Esophagus squamous epithelium (tissue), 5 donors: ENCODE measurements around the gene ZFP30. TPM values are rescaled to one million over a fixed set of nuclear protein-coding genes. Genes with fewer than 3 reads are reported as not detected.

Experiments
- DNase-seq: peaks from one replicate; lab custom pipeline; 2025; lab: John Stamatoyannopoulos, UW
- H3K27ac ChIP-seq, 4 donors: fragments of 200-600 bp; sonication (generic); one replicate each; pipeline ENCODE4 v1.5.1; 2016 to 2019; ENCODE audit warnings: mild to moderate bottlenecking in 1 of 4
- H3K27me3 ChIP-seq, 4 donors: fragments of 200-600 bp; sonication (generic); 1 replicate in 3 of 4; 2 replicates in 1 of 4; pipeline versions ENCODE4 v1.5.1 to v1.6.0; 2017 to 2021; ENCODE audit warnings: antibody characterized with exemption in 1 of 4
- H3K36me3 ChIP-seq, 3 donors: fragments of 200-600 bp; sonication (generic); one replicate each; pipeline ENCODE4 v1.5.1; 2016 to 2019
- H3K4me1 ChIP-seq, 3 donors: fragments of 200-600 bp; sonication (generic); one replicate each; pipeline ENCODE4 v1.5.1; 2017 to 2019
- H3K4me3 ChIP-seq, 4 donors: fragments of 200-600 bp; sonication (generic); 1 replicate in 3 of 4; 2 replicates in 1 of 4; pipeline ENCODE4 v1.5.1; 2016 to 2019; ENCODE audit warnings: mild to moderate bottlenecking in 2 of 4, moderate library complexity in 1 of 4
- H3K9me3 ChIP-seq, 3 donors: fragments of 200-600 bp; sonication (generic); one replicate each; pipeline ENCODE4 v1.5.1; 2016 to 2019
- CTCF ChIP-seq, 6 experiments: fragments of 450-650 bp in 4 of 6; fragments of 200-600 bp in 2 of 6; sonication (generic) in 2 of 6; IDR thresholded peaks; one replicate each; pipeline ENCODE4 v1.5.1; 2016 to 2019; ENCODE audit warnings: antibody characterized with exemption in 6 of 6, mild to moderate bottlenecking in 4 of 6, moderate library complexity in 4 of 6
- POLR2A ChIP-seq, 4 donors: fragments of 450-650 bp; IDR thresholded peaks; one replicate each; pipeline ENCODE4 v1.6.1; 2017; ENCODE audit warnings: antibody characterized with exemption in 4 of 4, mild to moderate bottlenecking in 4 of 4, moderate library complexity in 3 of 4
- WGBS, 2 donors: methylation state at CpG; one replicate each; pipeline ENCODE4 v1.1.5; 2018; 5-methylcytosine and 5-hydroxymethylcytosine counted together
- intact Hi-C: fragments of 100-400 bp; cut with DNase I; formaldehyde crosslinking; loops from one replicate; pipeline ENCODE4 v1.15.0; 2022
- total RNA-seq, 4 donors: library from RNA; depleted of rRNA; stranded (reverse); fragments of >200 nt; gene quantifications; one replicate each; pipeline ENCODE4 v1.1.0, GENCODE V29; 2016
- donor health status: DM: yes; HTN: yes; CAD: no.

Gene ZFP30
- total RNA-seq, 4 donors from 2014 or later: 3.4 to 13.9 (median 5.3) TPM

GRCh38 chr19:37594982-37595382 lies 60.3 kb downstream of the ZFP30 start:
- H3K4me1 ChIP-seq: peaks cover 6 to 25% (median 8%) of the 10 kb centered on the region in 3 donors
- peaks cover 0 to 37% (median 0%) of the 10 kb centered on the region in 3 donors for H3K36me3 ChIP-seq
- WGBS, 2 donors: 0 to 2% methylated on average over 11 to 17 of the region's 20 CpGs
- TF ChIP-seq CTCF (IDR thresholded peaks at IDR 0.05): no peak
- no peak for TF ChIP-seq POLR2A (IDR thresholded peaks at IDR 0.05)
- H3K9me3 ChIP-seq: peaks cover 0 to 21% (median 0%) of the 10 kb centered on the region in 3 donors
- peak overlapping the region; percentile 88 to 97 (median 95) for H3K27ac ChIP-seq
- intact Hi-C loops: no loop called here
- no peaks in the 10 kb centered on the region for H3K27me3 ChIP-seq
- peak overlapping the region; percentile 65 to 79 (median 74) for H3K4me3 ChIP-seq
- peak; percentile 3 for DNase-seq

GRCh38 chr19:37594304-37594981 lies 60.8 kb downstream of the ZFP30 start, which contains the start of the genes ZNF540 and ZNF571:
Gene ZNF540, plus strand, starts transcription at chr19:37594876. Its CDS starts 3,572 bp downstream, at chr19:37598448.
Gene ZNF571, minus strand, starts transcription at chr19:37594792. Its CDS starts 8,116 bp downstream, at chr19:37586676.
- H3K27me3 ChIP-seq: no peaks in the 10 kb centered on the region
- intact Hi-C loops: no loop called here
- H3K4me1 ChIP-seq: peaks cover 6 to 25% (median 8%) of the 10 kb centered on the region in 3 donors
- peaks cover 0 to 33% (median 0%) of the 10 kb centered on the region in 3 donors for H3K36me3 ChIP-seq
- H3K27ac ChIP-seq: peak within 1 kb of the TSS; percentile 88 to 97 (median 95)
- peaks cover 0 to 23% (median 0%) of the 10 kb centered on the region in 3 donors for H3K9me3 ChIP-seq
- peak; percentile 56 for DNase-seq
- WGBS, 2 donors: 1% methylated on average over 13 of the region's 53 CpGs; no CpG with 5 or more reads in 1 of the 2 donors
- TF ChIP-seq CTCF (IDR thresholded peaks at IDR 0.05) (peak in 1 of 6 experiments; percentile 9), POLR2A (IDR thresholded peaks at IDR 0.05) (peak in 3 of 4 donors; percentile 44 to 65 (median 60))
- H3K4me3 ChIP-seq: peak within 1 kb of the TSS; percentile 65 to 79 (median 74)

- DNase-seq: no peak
- H3K4me3 ChIP-seq: peak overlapping the region; percentile 65 to 79 (median 74)
- peaks cover 0 to 29% (median 0%) of the 10 kb centered on the region in 3 donors for H3K36me3 ChIP-seq
- H3K27ac ChIP-seq: peak overlapping the region; percentile 88 to 97 (median 95)
- peaks cover 6 to 25% (median 8%) of the 10 kb centered on the region in 3 donors for H3K4me1 ChIP-seq
- 3 to 6% methylated on average over 7 to 8 of the region's 9 CpGs for WGBS, 2 donors
- H3K9me3 ChIP-seq: peaks cover 0 to 25% (median 0%) of the 10 kb centered on the region in 3 donors
- intact Hi-C loops: no loop called here
- TF ChIP-seq POLR2A (IDR thresholded peaks at IDR 0.05) (no peak), CTCF (IDR thresholded peaks at IDR 0.05) (no peak)
- H3K27me3 ChIP-seq: no peaks in the 10 kb centered on the region
Observed at GRCh38 chr19:37593996-37594303, 61.3 kb downstream of the ZFP30 start.

GRCh38 chr19:37583340-37583739 lies 71.9 kb downstream of the ZFP30 start:
- no peaks in the 10 kb centered on the region for H3K27me3 ChIP-seq
- DNase-seq: no peak
- TF ChIP-seq POLR2A (IDR thresholded peaks at IDR 0.05) (no peak), CTCF (IDR thresholded peaks at IDR 0.05) (no peak)
- intact Hi-C loops: no loop called here
- H3K27ac ChIP-seq: no peak overlapping the region
- no peak overlapping the region for H3K4me3 ChIP-seq
- H3K36me3 ChIP-seq: peaks cover 18 to 97% (median 21%) of the 10 kb centered on the region in 3 donors
- no peaks in the 10 kb centered on the region for H3K4me1 ChIP-seq
- 75 to 78% methylated on average over 2 of the region's 2 CpGs for WGBS, 2 donors
- H3K9me3 ChIP-seq: peaks cover 0 to 94% (median 64%) of the 10 kb centered on the region in 3 donors

GRCh38 chr19:37572203-37572602 lies 83.1 kb downstream of the ZFP30 start:
- no peak overlapping the region for H3K4me3 ChIP-seq
- TF ChIP-seq POLR2A (IDR thresholded peaks at IDR 0.05) (no peak), CTCF (IDR thresholded peaks at IDR 0.05) (no peak)
- no peaks in the 10 kb centered on the region for H3K27me3 ChIP-seq
- intact Hi-C loops: no loop called here
- no peaks in the 10 kb centered on the region for H3K4me1 ChIP-seq
- peaks cover 0 to 56% (median 7%) of the 10 kb centered on the region in 3 donors for H3K36me3 ChIP-seq
- H3K27ac ChIP-seq: no peak overlapping the region
- no peak for DNase-seq
- peaks cover under 1 to 10% (median 7%) of the 10 kb centered on the region in 3 donors for H3K9me3 ChIP-seq
